GM18861 (cell line): ENCODE results near the gene NANP.
"Not testable (repeated sequence)": the region's sequence is repeated elsewhere in the genome, so short reads cannot be mapped to it uniquely, and the experiment has no call there.

Experiments used
- ATAC-seq: cut with Tn5 transposase; IDR thresholded peaks from one replicate; pipeline ENCODE4 v1.9.1; 2021; ENCODE audit not compliant: unreplicated experiment

Gene NANP

DNA sequence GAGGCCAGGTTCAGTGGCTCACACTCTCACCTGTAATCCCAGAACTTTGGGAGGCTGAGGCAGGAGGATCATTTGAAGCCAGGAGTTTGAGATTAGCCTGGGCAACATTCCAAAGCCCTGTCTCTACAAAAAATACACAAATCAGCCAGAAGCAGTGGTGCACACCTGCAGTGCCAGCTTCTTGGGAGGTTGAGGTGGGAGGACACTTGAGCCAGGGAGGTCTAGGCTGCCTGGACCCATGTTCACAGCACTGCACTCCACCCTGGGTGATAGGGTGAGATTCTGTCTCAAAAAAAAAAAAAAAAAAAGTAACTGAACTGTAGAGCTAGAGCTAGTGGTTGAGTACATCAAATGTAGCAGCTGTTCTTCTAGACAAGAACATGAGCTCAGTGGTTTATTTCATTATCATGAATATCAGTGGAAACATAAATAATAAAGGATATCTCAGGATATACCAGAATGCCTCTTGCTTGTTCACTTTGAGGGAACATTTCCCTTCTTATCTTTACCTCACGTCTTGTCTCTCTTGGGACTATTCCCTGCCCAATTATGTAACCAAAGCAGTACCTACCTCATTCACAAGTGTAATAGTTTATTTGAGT, 17.6 kb downstream of the NANP start:
- no peak for ATAC-seq

DNA sequence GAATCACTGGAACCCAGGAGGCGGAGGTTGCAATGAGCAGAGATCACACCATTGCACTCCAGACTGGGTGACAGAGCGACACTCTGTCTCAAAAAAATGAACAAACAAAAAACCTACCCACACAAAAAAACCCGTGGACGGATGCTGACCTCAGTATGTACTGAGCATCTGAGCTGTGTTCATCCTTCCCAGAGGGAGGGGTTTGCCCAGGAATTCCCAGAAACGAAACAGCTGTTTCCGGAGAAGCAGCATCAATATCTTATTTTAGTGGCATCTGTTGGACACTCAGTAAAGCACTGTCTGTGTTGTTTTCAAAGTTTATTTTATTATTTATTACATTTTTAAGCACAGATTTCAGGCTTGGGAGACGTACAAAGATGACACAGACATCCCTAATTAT, 18.7 kb downstream of the NANP start:
- no peak for ATAC-seq

- ATAC-seq = no peak
These were observed 19.2 kb downstream of the NANP start for GRCh38 chr20:25604611-25605010.

DNA sequence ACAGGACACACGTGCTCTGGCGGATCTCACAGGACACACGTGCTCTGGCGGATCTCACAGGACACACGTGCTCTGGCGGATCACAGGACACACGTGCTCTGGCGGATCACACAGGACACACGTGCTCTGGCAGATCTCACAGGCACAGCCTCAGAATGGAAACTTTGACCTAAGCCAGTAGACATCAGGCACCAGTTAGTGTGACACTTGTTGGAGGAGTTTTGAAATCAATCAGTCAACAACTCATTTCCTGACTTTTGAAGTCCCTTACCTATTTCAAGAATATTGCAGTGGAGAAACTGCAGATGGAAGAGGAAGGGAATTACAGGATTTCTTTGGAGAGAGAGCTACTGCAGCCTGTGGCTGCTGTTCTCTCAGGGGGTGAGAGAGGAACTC, 20.9 kb downstream of the NANP start:
- not testable (repeated sequence) for ATAC-seq

- ATAC-seq = not testable (repeated sequence)
These were observed 21.5 kb downstream of the NANP start for GRCh38 chr20:25602191-25602913.

GRCh38 chr20:25601659-25602058, 22.2 kb downstream of the NANP start:
- ATAC-seq = no peak

GRCh38 chr20:25600632-25601031, 23.2 kb downstream of the NANP start:
- no peak for ATAC-seq

- ATAC-seq = no peak
These were observed 31.5 kb downstream of the NANP start for GRCh38 chr20:25592135-25592852.

GRCh38 chr20:25590778-25591177, 33.0 kb downstream of the NANP start:
- not testable (repeated sequence) for ATAC-seq

DNA sequence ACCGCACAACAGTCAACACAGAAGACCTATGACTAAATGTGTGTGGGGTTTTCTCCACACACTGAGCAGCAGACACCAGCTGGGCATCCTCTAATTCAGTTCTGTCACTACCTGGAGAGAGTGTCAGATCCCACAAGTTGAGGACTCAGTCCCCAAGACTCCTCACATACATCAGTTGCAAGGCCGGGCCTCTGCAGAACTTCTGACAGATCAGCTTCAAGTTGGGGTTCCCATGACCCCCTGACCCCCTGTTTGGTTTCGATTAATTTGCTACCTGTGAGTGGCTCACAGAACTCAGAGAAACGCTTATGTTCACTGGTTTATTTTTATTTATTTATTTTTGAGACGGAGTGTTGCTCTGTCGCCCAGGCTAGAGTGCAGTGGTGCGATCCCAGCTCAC, 35.3 kb downstream of the NANP start:
- no peak for ATAC-seq

DNA sequence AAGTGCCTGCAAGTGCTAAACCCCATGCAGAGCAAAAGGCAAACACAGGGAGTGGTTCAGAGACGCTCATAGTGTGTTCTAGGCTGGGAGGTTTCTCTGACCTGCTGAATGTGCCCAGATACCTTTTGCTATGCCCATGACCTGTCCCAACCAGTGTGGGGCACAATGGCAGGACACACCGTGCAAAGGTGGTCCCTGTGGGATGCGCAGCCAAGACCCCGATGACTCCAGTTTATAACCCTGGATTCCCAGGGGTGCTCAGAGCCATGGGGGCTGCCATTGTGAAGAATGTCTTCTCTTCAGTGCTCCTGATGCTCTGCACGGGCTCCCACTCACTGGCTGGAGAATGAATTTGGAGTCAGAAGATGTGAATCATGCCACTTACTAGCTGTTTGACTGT, 36.3 kb downstream of the NANP start:
- no peak for ATAC-seq

GRCh38 chr20:25586877-25587276, 36.9 kb downstream of the NANP start:
- no peak for ATAC-seq

- no peak for ATAC-seq
These were observed 38.7 kb downstream of the NANP start, which contains the start of gene NINL for GRCh38 chr20:25584905-25585704. Gene NINL, minus strand, starts transcription at chr20:25585531. Its CDS starts 58,944 bp downstream, at chr20:25526587.

- not testable (repeated sequence) for ATAC-seq
These were observed 40.2 kb downstream of the NANP start for GRCh38 chr20:25583607-25584006.

GRCh38 chr20:25580711-25581110, 43.1 kb downstream of the NANP start:
- no peak for ATAC-seq

DNA sequence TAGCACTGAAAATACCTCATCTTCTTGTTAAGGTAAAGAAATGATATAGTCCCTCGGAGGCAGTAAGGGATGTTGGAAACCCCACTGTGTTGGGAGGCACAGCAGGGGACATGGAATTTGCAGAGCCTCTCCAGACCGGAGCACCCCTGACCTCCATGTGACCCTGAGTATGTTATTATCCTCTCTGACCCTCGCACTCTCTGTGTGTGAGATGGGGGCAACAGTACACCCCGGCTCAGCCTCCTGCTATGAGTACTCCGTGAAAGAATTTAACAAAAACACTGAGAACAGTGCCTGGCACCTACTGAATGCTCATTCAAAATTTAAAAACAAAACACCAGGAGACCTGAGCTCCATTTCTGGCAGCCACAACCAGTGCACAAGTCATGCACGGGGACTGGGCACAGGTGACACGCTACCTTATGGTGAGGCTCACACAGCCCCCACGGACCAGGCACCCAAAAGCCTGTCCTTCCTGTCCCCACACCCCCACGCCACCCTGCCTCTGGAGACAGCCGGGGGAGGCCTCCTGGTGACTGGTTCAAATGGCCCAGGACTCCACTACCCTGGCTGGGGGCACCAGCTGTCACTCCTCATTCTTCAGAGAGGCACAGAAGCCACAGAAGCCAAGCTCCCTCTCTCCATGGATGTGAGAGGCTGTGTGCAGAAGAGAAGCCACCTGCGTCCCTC, 44.6 kb downstream of the NANP start:
- ATAC-seq = no peak

GRCh38 chr20:25576783-25577530, 46.9 kb downstream of the NANP start:
- no peak for ATAC-seq

DNA sequence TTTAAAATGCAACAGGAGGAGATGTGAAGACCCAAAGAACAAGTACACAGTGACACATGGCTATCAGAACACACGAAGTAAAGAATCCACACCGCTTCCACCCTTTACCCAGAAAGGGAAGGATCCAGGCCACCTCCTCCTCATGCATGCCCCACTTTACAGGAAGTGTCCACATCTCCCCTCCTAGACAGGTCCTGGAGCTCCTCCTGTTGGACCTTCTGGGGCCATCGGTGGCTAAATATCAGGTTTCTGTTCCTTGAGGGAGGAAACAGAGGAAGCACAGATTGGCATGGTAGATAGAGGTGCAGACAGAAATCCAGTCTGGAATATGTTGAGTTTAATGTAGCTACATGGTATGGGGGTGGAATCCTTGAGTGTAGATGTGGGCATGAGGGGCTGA, 49.4 kb downstream of the NANP start:
- no peak for ATAC-seq

DNA sequence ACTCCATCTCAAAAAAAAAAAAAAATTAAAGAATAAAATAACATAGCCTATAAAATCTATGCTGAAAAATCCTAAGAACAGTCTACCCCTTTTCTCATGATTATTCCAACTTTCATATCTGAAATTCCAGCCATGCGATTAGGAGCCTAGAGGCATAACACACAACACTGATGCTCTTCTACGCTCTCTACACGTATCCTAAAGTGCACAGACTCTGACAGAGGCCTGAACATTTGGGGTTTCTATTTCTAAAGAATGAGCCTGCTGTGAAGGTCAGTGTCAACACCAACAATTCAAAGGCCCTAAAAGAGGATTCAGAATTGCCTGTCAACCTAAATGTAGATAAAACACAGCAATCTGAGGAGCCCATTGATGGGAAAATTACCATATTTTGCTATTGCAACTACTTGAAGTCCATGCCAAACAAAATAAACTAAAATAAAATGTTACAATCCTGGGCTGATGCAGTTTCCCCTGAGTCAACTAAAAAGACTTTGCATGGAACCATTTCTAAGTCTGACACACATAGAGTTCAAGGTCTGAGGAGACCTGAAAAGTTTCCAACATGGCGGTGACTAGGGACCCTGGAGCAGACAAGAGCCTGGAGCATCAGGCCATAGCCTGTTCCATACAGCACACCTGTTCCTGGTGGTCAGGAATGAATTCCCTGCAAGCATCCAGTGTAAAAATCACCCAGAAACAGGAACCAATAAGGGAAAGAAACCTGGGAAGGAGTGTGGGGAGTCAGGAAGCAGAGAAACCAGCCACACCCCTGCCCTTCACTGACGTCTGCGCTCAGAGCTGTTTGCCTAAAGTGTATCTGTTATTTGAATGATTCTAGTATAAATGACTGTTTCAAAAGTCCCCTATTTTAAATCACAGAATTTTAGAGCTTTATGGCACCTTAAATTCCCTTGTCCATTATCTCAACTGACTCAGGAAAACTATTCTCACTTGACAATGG, 50.2 kb downstream of the NANP start:
- no peak for ATAC-seq
